K562 (cell line): Measurements from ENCODE around the gene TBXAS1. TPM values are rescaled to one million over a fixed set of nuclear protein-coding genes. Genes with fewer than 3 reads are reported as not detected.
A peak's percentile ranks its signal among the peaks of the same experiment; 100 is the strongest.

ENCODE experiments used
- ADNP ChIP-seq: fragments of 200-800 bp; sonication (Bioruptor generic); IDR thresholded peaks from 2 replicates; pipeline ENCODE4 v1.6.1; 2016; ENCODE audit warnings: missing genetic modification characterization, missing compliant biosample characterization
- BMI1 ChIP-seq: fragments of 150-350 bp; IDR thresholded peaks from 2 replicates; pipeline ENCODE4 v1.6.1; 2014; ENCODE audit warnings: low read length
- CCNT2 ChIP-seq: IDR thresholded peaks from 2 replicates; pipeline ENCODE4 v1.6.1; 2011; ENCODE audit warnings: borderline replicate concordance, low read depth, mild to moderate bottlenecking, moderate library complexity, mixed read lengths, low read length; ENCODE audit not compliant: insufficient read length; ENCODE audit errors: extremely low read depth
- ETV5 ChIP-seq: sonication (generic); formaldehyde crosslinking; IDR thresholded peaks from 2 replicates; pipeline ENCODE4 v1.4.0; 2020; ENCODE audit warnings: low read depth, mild to moderate bottlenecking, missing genetic modification reagents
- FOXA3 ChIP-seq, 2 experiments: fragments of 450-650 bp in 1 of 2; sonication (generic) in 1 of 2; formaldehyde crosslinking; IDR thresholded peaks in 1 of 2; conservative IDR thresholded peaks in 1 of 2; 2 replicates each; pipeline versions ENCODE4 v1.4.0 to v1.8.0; 2020 to 2022; ENCODE audit warnings: mild to moderate bottlenecking in 2 of 2, missing genetic modification reagents in 1 of 2
- HNRNPK ChIP-seq: fragments of 200-400 bp; formaldehyde crosslinking; IDR thresholded peaks from one replicate; pipeline ENCODE4 v1.6.1; 2018; ENCODE audit warnings: mild to moderate bottlenecking, low read depth, low read length; ENCODE audit not compliant: poor library complexity, severe bottlenecking
- NCOA6 ChIP-seq: fragments of 450-650 bp; IDR thresholded peaks from 2 replicates; pipeline ENCODE4 v1.6.1; 2017; ENCODE audit warnings: mild to moderate bottlenecking
- POLR2G ChIP-seq: fragments of 200-400 bp; formaldehyde crosslinking; IDR thresholded peaks from 2 replicates; pipeline ENCODE4 v1.6.1; 2017; ENCODE audit warnings: low read depth, mild to moderate bottlenecking, antibody characterized with exemption, low read length, moderate library complexity
- SREBF2 ChIP-seq: sonication (generic); formaldehyde crosslinking; IDR thresholded peaks from 2 replicates; pipeline ENCODE4 v1.4.0; 2020; ENCODE audit warnings: mild to moderate bottlenecking, missing genetic modification reagents
- YBX1 ChIP-seq: fragments of 450-650 bp; IDR thresholded peaks from 2 replicates; pipeline ENCODE4 v1.7.1; 2016; ENCODE audit warnings: mild to moderate bottlenecking
- polyA plus RNA-seq, 8 experiments: library from polyadenylated mRNA; depleted of rRNA in 4 of 8; stranded (reverse) in 5 of 8; unstranded in 3 of 8; fragments of >200 nt; fragmentation: Nextera tagmentation in 2 of 8; fragmentation: Illumina TruSeq in 1 of 8; extraction: Ambion mirVana in 2 of 8; extraction: Trizol in 1 of 8; gene quantifications; 2 replicates each; pipeline versions ENCODE4 v1.2.1 to v1.2.3, GENCODE V29; 2011 to 2014; ENCODE audit warnings: inconsistent platforms in 1 of 8, missing spikeins in 1 of 8
- total RNA-seq, 7 experiments: library from RNA; depleted of rRNA in 6 of 7; stranded (reverse); fragments of >200 nt in 6 of 7; fragmentation: Illumina TruSeq in 2 of 7; extraction: Trizol in 2 of 7; gene quantifications; 2 replicates each; pipeline versions ENCODE4 v1.2.1 to v1.2.3, GENCODE V29; 2011 to 2021; ENCODE audit warnings: low replicate concordance in 1 of 7
- TF ChIP-seq, protein P1 (sequence below): fragments of 250-450 bp; sonication (Bioruptor Pico); IDR thresholded peaks from 2 replicates; pipeline ENCODE4 v1.4.0; 2020; ENCODE audit warnings: mild to moderate bottlenecking
- TF ChIP-seq, protein P2 (sequence below), 3 experiments: IDR thresholded peaks in 2 of 3; conservative IDR thresholded peaks in 1 of 3; 2 replicates each; pipeline ENCODE4 v1.5.1; 2011 to 2012; ENCODE audit warnings: low read length in 3 of 3, mild to moderate bottlenecking in 3 of 3, control low read depth in 2 of 3, improper control_type of control experiment in 1 of 3, inconsistent platforms in 1 of 3, low read depth in 1 of 3, mixed read lengths in 1 of 3, moderate library complexity in 1 of 3; ENCODE audit not compliant: insufficient read depth in 2 of 3
- TF ChIP-seq, protein P3 (sequence below): fragments of 450-650 bp; formaldehyde crosslinking; conservative IDR thresholded peaks from 2 replicates; pipeline ENCODE4 v1.4.0; 2022; ENCODE audit warnings: mild to moderate bottlenecking, missing genetic modification characterization
- TF ChIP-seq, protein P4 (sequence below): fragments of 200-800 bp; sonication (Bioruptor generic); IDR thresholded peaks from 2 replicates; pipeline ENCODE4 v1.6.1; 2016; ENCODE audit warnings: missing genetic modification characterization, missing compliant biosample characterization
- TF ChIP-seq, protein P5 (sequence below): fragments of 450-650 bp; formaldehyde crosslinking; IDR thresholded peaks from 2 replicates; pipeline ENCODE4 v1.4.0; 2022; ENCODE audit warnings: mild to moderate bottlenecking, moderate library complexity

Gene TBXAS1
- total and polyA plus RNA-seq, 9 of the 15 experiments (the other 6 are each of a cell fraction or from before 2014, with no cell fraction given) = 1.1 to 8.3 (median 1.9) TPM

DNA sequence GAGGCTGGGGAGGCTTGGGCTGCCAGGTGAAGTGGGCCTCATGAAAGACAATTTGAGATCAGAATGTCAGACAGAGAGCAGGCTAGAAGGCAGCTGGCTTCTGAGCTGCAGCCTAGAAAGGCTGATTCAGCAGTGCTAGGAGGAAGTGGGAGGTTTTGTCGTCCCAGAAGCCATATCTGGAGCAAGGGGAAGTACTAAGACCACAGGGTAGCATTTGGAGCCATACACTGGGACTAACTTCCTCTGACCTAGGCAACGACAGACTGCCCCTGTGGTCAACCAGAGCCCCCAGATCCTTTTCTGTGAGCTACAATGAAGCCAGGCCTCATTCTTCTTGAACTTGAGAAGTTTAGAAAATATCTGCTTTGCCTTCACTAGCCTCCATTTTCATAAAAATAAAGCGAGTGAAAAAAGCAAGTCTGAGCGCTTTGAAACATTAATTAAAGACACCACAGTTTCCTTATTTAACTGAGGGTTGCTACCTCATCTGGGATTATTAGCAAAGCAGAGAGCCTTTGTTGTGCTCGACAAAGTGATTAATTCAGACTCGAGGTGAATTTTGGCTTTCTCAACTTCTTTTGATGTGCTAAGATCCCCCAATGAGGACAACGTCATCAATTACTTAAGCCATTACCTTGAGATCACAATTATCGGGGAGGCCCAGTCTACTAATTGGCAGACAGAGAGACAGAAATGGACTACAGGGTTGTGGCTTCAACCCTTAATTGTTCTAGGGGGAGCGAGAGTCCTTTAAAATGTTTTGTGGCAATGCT is 26.6 kb downstream of the TBXAS1 start (continued):
- TF ChIP-seq, protein P1, sequence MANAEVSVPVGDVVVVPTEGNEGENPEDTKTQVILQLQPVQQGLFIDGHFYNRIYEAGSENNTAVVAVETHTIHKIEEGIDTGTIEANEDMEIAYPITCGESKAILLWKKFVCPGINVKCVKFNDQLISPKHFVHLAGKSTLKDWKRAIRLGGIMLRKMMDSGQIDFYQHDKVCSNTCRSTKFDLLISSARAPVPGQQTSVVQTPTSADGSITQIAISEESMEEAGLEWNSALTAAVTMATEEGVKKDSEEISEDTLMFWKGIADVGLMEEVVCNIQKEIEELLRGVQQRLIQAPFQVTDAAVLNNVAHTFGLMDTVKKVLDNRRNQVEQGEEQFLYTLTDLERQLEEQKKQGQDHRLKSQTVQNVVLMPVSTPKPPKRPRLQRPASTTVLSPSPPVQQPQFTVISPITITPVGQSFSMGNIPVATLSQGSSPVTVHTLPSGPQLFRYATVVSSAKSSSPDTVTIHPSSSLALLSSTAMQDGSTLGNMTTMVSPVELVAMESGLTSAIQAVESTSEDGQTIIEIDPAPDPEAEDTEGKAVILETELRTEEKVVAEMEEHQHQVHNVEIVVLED (CRISPR knock-in tag) = no peak
- TF ChIP-seq, protein P2, sequence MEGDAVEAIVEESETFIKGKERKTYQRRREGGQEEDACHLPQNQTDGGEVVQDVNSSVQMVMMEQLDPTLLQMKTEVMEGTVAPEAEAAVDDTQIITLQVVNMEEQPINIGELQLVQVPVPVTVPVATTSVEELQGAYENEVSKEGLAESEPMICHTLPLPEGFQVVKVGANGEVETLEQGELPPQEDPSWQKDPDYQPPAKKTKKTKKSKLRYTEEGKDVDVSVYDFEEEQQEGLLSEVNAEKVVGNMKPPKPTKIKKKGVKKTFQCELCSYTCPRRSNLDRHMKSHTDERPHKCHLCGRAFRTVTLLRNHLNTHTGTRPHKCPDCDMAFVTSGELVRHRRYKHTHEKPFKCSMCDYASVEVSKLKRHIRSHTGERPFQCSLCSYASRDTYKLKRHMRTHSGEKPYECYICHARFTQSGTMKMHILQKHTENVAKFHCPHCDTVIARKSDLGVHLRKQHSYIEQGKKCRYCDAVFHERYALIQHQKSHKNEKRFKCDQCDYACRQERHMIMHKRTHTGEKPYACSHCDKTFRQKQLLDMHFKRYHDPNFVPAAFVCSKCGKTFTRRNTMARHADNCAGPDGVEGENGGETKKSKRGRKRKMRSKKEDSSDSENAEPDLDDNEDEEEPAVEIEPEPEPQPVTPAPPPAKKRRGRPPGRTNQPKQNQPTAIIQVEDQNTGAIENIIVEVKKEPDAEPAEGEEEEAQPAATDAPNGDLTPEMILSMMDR (IDR thresholded peaks at IDR 0.05 in 2 of 3, conservative IDR thresholded peaks at IDR 0.05 in 1 of 3; ENCODE audit: insufficient read depth in 2 of 3, low read depth in 1 of 3, low read length in 3 of 3) = no peak; a peak in 1 of 6 replicates
- TF ChIP-seq, protein P3, sequence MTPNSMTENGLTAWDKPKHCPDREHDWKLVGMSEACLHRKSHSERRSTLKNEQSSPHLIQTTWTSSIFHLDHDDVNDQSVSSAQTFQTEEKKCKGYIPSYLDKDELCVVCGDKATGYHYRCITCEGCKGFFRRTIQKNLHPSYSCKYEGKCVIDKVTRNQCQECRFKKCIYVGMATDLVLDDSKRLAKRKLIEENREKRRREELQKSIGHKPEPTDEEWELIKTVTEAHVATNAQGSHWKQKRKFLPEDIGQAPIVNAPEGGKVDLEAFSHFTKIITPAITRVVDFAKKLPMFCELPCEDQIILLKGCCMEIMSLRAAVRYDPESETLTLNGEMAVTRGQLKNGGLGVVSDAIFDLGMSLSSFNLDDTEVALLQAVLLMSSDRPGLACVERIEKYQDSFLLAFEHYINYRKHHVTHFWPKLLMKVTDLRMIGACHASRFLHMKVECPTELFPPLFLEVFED (CRISPR knock-in tag) = no peak
- TF ChIP-seq YBX1 = no peak
- no peak for TF ChIP-seq CCNT2
- no peak for TF ChIP-seq HNRNPK
- no peak for TF ChIP-seq BMI1
- TF ChIP-seq, protein P4, sequence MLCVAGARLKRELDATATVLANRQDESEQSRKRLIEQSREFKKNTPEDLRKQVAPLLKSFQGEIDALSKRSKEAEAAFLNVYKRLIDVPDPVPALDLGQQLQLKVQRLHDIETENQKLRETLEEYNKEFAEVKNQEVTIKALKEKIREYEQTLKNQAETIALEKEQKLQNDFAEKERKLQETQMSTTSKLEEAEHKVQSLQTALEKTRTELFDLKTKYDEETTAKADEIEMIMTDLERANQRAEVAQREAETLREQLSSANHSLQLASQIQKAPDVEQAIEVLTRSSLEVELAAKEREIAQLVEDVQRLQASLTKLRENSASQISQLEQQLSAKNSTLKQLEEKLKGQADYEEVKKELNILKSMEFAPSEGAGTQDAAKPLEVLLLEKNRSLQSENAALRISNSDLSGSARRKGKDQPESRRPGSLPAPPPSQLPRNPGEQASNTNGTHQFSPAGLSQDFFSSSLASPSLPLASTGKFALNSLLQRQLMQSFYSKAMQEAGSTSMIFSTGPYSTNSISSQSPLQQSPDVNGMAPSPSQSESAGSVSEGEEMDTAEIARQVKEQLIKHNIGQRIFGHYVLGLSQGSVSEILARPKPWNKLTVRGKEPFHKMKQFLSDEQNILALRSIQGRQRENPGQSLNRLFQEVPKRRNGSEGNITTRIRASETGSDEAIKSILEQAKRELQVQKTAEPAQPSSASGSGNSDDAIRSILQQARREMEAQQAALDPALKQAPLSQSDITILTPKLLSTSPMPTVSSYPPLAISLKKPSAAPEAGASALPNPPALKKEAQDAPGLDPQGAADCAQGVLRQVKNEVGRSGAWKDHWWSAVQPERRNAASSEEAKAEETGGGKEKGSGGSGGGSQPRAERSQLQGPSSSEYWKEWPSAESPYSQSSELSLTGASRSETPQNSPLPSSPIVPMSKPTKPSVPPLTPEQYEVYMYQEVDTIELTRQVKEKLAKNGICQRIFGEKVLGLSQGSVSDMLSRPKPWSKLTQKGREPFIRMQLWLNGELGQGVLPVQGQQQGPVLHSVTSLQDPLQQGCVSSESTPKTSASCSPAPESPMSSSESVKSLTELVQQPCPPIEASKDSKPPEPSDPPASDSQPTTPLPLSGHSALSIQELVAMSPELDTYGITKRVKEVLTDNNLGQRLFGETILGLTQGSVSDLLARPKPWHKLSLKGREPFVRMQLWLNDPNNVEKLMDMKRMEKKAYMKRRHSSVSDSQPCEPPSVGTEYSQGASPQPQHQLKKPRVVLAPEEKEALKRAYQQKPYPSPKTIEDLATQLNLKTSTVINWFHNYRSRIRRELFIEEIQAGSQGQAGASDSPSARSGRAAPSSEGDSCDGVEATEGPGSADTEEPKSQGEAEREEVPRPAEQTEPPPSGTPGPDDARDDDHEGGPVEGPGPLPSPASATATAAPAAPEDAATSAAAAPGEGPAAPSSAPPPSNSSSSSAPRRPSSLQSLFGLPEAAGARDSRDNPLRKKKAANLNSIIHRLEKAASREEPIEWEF (CRISPR knock-in tag) = no peak; the same call in 1 of the 2 replicates
- no peak for TF ChIP-seq FOXA3 (CRISPR knock-in tag; conservative IDR thresholded peaks at IDR 0.05 in 1 of 2, IDR thresholded peaks at IDR 0.05 in 1 of 2)
- TF ChIP-seq POLR2G = no peak
- TF ChIP-seq SREBF2 (CRISPR knock-in tag) = no peak
- no peak for TF ChIP-seq ADNP (tag)
- TF ChIP-seq, protein P5, sequence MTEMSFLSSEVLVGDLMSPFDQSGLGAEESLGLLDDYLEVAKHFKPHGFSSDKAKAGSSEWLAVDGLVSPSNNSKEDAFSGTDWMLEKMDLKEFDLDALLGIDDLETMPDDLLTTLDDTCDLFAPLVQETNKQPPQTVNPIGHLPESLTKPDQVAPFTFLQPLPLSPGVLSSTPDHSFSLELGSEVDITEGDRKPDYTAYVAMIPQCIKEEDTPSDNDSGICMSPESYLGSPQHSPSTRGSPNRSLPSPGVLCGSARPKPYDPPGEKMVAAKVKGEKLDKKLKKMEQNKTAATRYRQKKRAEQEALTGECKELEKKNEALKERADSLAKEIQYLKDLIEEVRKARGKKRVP (CRISPR knock-in tag) = no peak
- TF ChIP-seq ETV5 = peak; percentile 45; the same call in 1 of the 2 replicates
- no peak for TF ChIP-seq NCOA6
